H1 (cell line): ENCODE data around the gene GNG10. TPM values are rescaled to one million over a fixed set of nuclear protein-coding genes. Genes with fewer than 3 reads are reported as not detected.
A peak's percentile ranks its signal among the peaks of the same experiment; 100 is the strongest.

Source experiments
- ASH2L ChIP-seq: fragments of 200-600, 300-600 bp; sonication (generic); IDR thresholded peaks from one replicate; pipeline ENCODE4 v1.7.1; 2017; ENCODE audit warnings: low read length
- CHD7 ChIP-seq: fragments of 300-600 bp; sonication (generic); IDR thresholded peaks from 2 replicates; pipeline ENCODE4 v1.7.1; 2012; ENCODE audit warnings: low read length, moderate library complexity, mild to moderate bottlenecking, inconsistent platforms; ENCODE audit not compliant: insufficient replicate concordance
- KDM1A ChIP-seq: fragments of 200-600, 300-600 bp; sonication (generic); IDR thresholded peaks from 2 replicates; pipeline ENCODE4 v1.7.1; 2016; ENCODE audit warnings: mild to moderate bottlenecking, low read length, borderline replicate concordance
- POLR2AphosphoS5 ChIP-seq: IDR thresholded peaks from 2 replicates; pipeline ENCODE4 v1.6.1; 2011; ENCODE audit warnings: low read depth, low read length
- RAD21 ChIP-seq, 2 experiments: IDR thresholded peaks in 1 of 2; conservative IDR thresholded peaks in 1 of 2; 2 replicates each; pipeline ENCODE4 v1.6.1; 2011; ENCODE audit warnings: low read depth in 2 of 2, low read length in 2 of 2, improper control_type of control experiment in 1 of 2, inconsistent platforms in 1 of 2, mild to moderate bottlenecking in 1 of 2, moderate library complexity in 1 of 2
- RBBP5 ChIP-seq: IDR thresholded peaks from 2 replicates; pipeline ENCODE4 v1.7.1; 2012; ENCODE audit warnings: low read depth, mild to moderate bottlenecking, inconsistent platforms, low read length, moderate library complexity, borderline replicate concordance
- RFX5 ChIP-seq: IDR thresholded peaks from 2 replicates; pipeline ENCODE4 v1.6.1; 2011; ENCODE audit warnings: low read depth, low read length, improper control_type of control experiment, borderline replicate concordance
- ZNF274 ChIP-seq: IDR thresholded peaks from 2 replicates; pipeline ENCODE4 v1.7.0; 2012; ENCODE audit warnings: low read length, borderline replicate concordance; ENCODE audit errors: extremely low read depth
- polyA plus RNA-seq, 7 experiments: library from polyadenylated mRNA; depleted of rRNA in 3 of 7; stranded (reverse) in 5 of 7; unstranded in 2 of 7; fragments of >200 nt in 5 of 7; fragments of 200-250 nt in 2 of 7; gene quantifications; 1 replicate in 5 of 7; 2 replicates in 1 of 7; 4 replicates in 1 of 7; pipeline versions ENCODE4 v1.2.1 to v1.2.3, GENCODE V29; 2011 to 2013; ENCODE audit warnings: missing spikeins in 2 of 7, mixed read lengths in 2 of 7
- total RNA-seq: library from RNA; stranded (reverse); fragmentation: NEBNext Ultra II Directional; extraction: Animal tissue kit (Norgen Biotek cat#: 25700); gene quantifications from 2 replicates; pipeline ENCODE4 v1.2.1, GENCODE V29; 2021
- TF ChIP-seq, protein P1 (sequence below): IDR thresholded peaks from 2 replicates; pipeline ENCODE4 v1.6.1; 2012; ENCODE audit warnings: inconsistent platforms

GNG10 gene
- total and polyA plus RNA-seq, 2 of the 8 experiments (the other 6 are each of a cell fraction or from before 2014, with no cell fraction given), result 24.7 to 28.5 TPM

DNA sequence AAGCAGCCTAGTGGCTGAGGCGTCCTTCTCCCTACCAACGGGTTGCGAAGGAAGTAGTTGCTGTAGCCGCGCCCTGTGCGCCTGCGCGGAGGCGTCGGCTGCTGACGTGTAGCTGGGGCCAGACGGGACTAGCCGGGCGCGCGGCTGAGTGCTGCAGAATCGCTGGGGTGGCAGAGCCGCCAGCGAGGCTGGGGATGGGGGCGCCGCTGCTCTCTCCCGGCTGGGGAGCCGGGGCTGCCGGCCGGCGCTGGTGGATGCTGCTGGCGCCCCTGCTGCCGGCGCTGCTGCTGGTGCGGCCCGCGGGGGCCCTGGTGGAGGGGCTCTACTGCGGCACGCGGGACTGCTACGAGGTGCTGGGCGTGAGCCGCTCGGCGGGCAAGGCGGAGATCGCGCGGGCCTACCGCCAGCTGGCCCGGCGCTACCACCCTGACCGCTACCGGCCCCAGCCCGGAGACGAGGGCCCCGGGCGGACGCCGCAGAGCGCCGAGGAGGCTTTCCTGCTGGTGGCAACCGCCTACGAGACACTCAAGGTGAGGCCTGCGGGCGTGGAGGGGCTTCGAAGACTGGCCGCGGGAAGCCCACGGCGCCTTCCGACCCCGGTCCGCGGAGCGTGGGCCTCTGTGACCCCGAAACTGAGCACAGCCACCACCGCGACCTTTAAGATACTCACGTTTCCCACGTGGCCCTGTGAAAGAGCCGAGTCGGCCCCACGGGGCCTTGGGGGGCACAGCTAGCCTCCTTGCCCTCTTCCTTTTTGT is 30.0 kb upstream of the GNG10 start, which contains the start of gene DNAJC25 (continued):
- TF ChIP-seq CHD7, result no peak
- TF ChIP-seq, protein P1, sequence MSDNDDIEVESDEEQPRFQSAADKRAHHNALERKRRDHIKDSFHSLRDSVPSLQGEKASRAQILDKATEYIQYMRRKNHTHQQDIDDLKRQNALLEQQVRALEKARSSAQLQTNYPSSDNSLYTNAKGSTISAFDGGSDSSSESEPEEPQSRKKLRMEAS, result no peak; the same call in 1 of the 2 replicates
- TF ChIP-seq RFX5, result no peak
- peak; percentile 57; the same call in 1 of the 2 replicates for TF ChIP-seq RBBP5
- TF ChIP-seq POLR2AphosphoS5, result peak; percentile 90
- TF ChIP-seq ASH2L, result peak; percentile 66
- TF ChIP-seq ZNF274, result no peak
- no peak for TF ChIP-seq RAD21 (IDR thresholded peaks at IDR 0.05 in 1 of 2, conservative IDR thresholded peaks at IDR 0.05 in 1 of 2; ENCODE audit: low read depth in 2 of 2, low read length in 2 of 2)
- no peak for TF ChIP-seq KDM1A
